NCI-H526 treated with DMSO at 0.1 percent for 48 hours (cell line): ENCODE measurements around the gene INO80B.
A peak's percentile ranks its signal among the peaks of the same experiment; 100 is the strongest.
"Not testable (repeated sequence)": the region's sequence is repeated elsewhere in the genome, so short reads cannot be mapped to it uniquely, and the experiment has no call there.

ENCODE experiments used
- DNase-seq: peaks from one replicate; lab custom pipeline; 2025; lab: John Stamatoyannopoulos, UW

INO80B gene

GRCh38 chr2:74450570-74451190 is 4.2 kb upstream of the INO80B start:
- no peak for DNase-seq

GRCh38 chr2:74457129-74457548 is 2.3 kb downstream of the INO80B start:
- DNase-seq: no peak

GRCh38 chr2:74457549-74458131 is 2.8 kb downstream of the INO80B start:
- DNase-seq: peak; percentile 50

- DNase-seq: peak; percentile 99
These were observed 3.4 kb downstream of the INO80B start, which contains the start of gene WBP1 for GRCh38 chr2:74458132-74458937. Gene WBP1 (plus strand): TSS chr2:74458438. CDS start chr2:74458603, 165 bp downstream.

- DNase-seq: no peak
These were observed 4.1 kb downstream of the INO80B start for GRCh38 chr2:74458938-74459363.

GRCh38 chr2:74459503-74460118 is 4.7 kb downstream of the INO80B start:
- not testable (repeated sequence) for DNase-seq

- DNase-seq: not testable (repeated sequence)
These were observed 5.3 kb downstream of the INO80B start for GRCh38 chr2:74460187-74460586.

GRCh38 chr2:74461187-74462053 is 6.5 kb downstream of the INO80B start:
- no peak for DNase-seq

GRCh38 chr2:74462054-74462785 is 7.3 kb downstream of the INO80B start:
- no peak for DNase-seq

GRCh38 chr2:74462786-74463105 is 7.9 kb downstream of the INO80B start:
- DNase-seq: no peak

- DNase-seq: no peak
These were observed 9.5 kb downstream of the INO80B start for GRCh38 chr2:74464406-74464805.

- DNase-seq: not testable (repeated sequence)
These were observed 15.9 kb downstream of the INO80B start for GRCh38 chr2:74470742-74471141.

- DNase-seq: no peak
These were observed 16.6 kb downstream of the INO80B start for GRCh38 chr2:74471332-74472065.

GRCh38 chr2:74472086-74472944 is 17.4 kb downstream of the INO80B start, which contains the start of gene MRPL53:
Gene MRPL53 (minus strand): TSS chr2:74472680. CDS start chr2:74472660, 20 bp downstream.
- peak; percentile 71 for DNase-seq

GRCh38 chr2:74472945-74473258 is 18.0 kb downstream of the INO80B start:
- no peak for DNase-seq

- no peak for DNase-seq
These were observed 19.6 kb downstream of the INO80B start for GRCh38 chr2:74474481-74474880.

- DNase-seq: no peak
These were observed 20.0 kb downstream of the INO80B start for GRCh38 chr2:74474899-74475298.

- DNase-seq: no peak
These were observed 26.5 kb downstream of the INO80B start for GRCh38 chr2:74481431-74481830.
